Parathyroid adenoma (tissue), 2 donors: Measurements from ENCODE around the gene PRKCQ.

Experiments
- H2AFZ ChIP-seq: fragments of 300-600 bp; sonication (generic); one replicate; pipeline ENCODE4 v1.7.0; 2017; ENCODE audit warnings: antibody characterized with exemption, mild to moderate bottlenecking
- H3K27ac ChIP-seq: fragments of 300-600 bp; sonication (generic); one replicate; pipeline ENCODE4 v1.7.0; 2017
- H3K27me3 ChIP-seq: fragments of 300-600 bp; sonication (generic); one replicate; pipeline ENCODE4 v1.7.0; 2017; ENCODE audit warnings: low read length; ENCODE audit not compliant: control insufficient read depth, insufficient read depth
- H3K36me3 ChIP-seq: fragments of 300-600 bp; sonication (generic); one replicate; pipeline ENCODE4 v1.7.0; 2017; ENCODE audit warnings: low read length; ENCODE audit not compliant: control insufficient read depth, insufficient read depth
- H3K4me1 ChIP-seq: fragments of 300-600 bp; sonication (generic); one replicate; pipeline ENCODE4 v1.7.0; 2017; ENCODE audit warnings: control low read depth
- H3K4me2 ChIP-seq: fragments of 300-600 bp; sonication (generic); one replicate; pipeline ENCODE4 v1.7.0; 2017; ENCODE audit warnings: low read length
- H3K4me3 ChIP-seq: fragments of 300-600 bp; sonication (generic); one replicate; pipeline ENCODE4 v1.7.0; 2017; ENCODE audit warnings: low read depth, low read length
- H3K79me2 ChIP-seq: fragments of 300-600 bp; sonication (generic); one replicate; pipeline ENCODE4 v1.7.0; 2017; ENCODE audit warnings: control low read depth
- H3K9ac ChIP-seq: fragments of 300-600 bp; sonication (generic); one replicate; pipeline ENCODE4 v1.7.0; 2017; ENCODE audit warnings: mild to moderate bottlenecking
- H3K9me3 ChIP-seq: fragments of 300-600 bp; sonication (generic); one replicate; pipeline ENCODE4 v1.7.0; 2017; ENCODE audit warnings: low read length; ENCODE audit not compliant: control insufficient read depth
- TF ChIP-seq, protein P1 (sequence below): fragments of 300-600 bp; sonication (generic); IDR thresholded peaks from one replicate; pipeline ENCODE4 v1.7.0; 2017; ENCODE audit warnings: antibody characterized with exemption, mild to moderate bottlenecking
- donor health status: primary hyperparathyroidism.

PRKCQ gene

DNA sequence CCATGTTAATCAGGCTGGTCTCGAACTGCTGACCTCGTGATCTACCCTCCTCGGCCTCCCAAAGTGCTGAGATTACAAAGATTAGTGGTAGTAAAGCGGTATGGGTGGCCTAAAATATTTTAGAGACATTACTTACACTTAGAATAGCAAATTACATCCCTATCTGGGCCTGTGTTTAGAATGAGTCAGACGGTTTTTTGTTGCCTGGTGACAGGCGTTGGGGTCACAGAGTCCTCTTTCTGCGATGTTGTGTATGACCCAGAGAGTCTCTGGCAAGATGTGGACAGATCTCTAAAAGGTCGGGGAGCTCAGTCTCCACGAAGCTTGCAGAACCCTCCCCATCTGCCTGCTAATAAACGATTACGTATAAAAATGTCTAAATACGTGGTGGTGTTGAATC, 39.6 kb upstream of the PRKCQ start:
- Histone ChIP-seq H3K4me3 (no peak overlapping the region), H3K79me2 (no peaks in the 10 kb centered on the region), H3K27ac (no peak overlapping the region), H3K27me3 (no peaks in the 10 kb centered on the region), H3K9ac (no peak overlapping the region), H3K4me2 (no peak overlapping the region), H3K36me3 (no peaks in the 10 kb centered on the region), H3K9me3 (no peaks in the 10 kb centered on the region), H2AFZ (no peak overlapping the region), H3K4me1 (no peaks in the 10 kb centered on the region)
- TF ChIP-seq, protein P1, sequence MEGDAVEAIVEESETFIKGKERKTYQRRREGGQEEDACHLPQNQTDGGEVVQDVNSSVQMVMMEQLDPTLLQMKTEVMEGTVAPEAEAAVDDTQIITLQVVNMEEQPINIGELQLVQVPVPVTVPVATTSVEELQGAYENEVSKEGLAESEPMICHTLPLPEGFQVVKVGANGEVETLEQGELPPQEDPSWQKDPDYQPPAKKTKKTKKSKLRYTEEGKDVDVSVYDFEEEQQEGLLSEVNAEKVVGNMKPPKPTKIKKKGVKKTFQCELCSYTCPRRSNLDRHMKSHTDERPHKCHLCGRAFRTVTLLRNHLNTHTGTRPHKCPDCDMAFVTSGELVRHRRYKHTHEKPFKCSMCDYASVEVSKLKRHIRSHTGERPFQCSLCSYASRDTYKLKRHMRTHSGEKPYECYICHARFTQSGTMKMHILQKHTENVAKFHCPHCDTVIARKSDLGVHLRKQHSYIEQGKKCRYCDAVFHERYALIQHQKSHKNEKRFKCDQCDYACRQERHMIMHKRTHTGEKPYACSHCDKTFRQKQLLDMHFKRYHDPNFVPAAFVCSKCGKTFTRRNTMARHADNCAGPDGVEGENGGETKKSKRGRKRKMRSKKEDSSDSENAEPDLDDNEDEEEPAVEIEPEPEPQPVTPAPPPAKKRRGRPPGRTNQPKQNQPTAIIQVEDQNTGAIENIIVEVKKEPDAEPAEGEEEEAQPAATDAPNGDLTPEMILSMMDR = no peak

DNA sequence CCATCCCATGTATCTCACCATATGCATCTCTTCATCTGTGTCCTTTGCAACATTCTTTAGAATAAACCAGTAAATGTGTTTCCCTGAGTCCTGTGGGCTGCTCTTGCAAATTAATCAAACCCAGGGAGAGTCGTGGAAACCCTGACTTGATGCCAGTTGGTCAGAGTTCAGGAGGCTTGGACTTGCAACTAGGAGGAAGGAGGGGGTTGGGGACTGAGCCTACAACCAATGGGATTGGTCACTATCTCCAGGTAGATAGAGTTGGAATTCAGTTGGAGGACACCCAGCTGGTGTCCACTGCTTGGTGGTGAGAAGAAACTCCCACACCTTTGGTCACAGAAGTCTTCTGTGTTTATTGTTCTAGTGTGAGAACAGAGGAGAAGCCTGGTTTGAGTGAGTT, 38.3 kb upstream of the PRKCQ start:
- Histone ChIP-seq H3K79me2 (no peaks in the 10 kb centered on the region), H3K9ac (no peak overlapping the region), H3K4me3 (no peak overlapping the region), H3K36me3 (no peaks in the 10 kb centered on the region), H3K4me1 (no peaks in the 10 kb centered on the region), H3K27me3 (no peaks in the 10 kb centered on the region), H3K27ac (no peak overlapping the region), H3K4me2 (no peak overlapping the region), H3K9me3 (no peaks in the 10 kb centered on the region), H2AFZ (no peak overlapping the region)
- TF ChIP-seq, protein P1 = no peak

DNA sequence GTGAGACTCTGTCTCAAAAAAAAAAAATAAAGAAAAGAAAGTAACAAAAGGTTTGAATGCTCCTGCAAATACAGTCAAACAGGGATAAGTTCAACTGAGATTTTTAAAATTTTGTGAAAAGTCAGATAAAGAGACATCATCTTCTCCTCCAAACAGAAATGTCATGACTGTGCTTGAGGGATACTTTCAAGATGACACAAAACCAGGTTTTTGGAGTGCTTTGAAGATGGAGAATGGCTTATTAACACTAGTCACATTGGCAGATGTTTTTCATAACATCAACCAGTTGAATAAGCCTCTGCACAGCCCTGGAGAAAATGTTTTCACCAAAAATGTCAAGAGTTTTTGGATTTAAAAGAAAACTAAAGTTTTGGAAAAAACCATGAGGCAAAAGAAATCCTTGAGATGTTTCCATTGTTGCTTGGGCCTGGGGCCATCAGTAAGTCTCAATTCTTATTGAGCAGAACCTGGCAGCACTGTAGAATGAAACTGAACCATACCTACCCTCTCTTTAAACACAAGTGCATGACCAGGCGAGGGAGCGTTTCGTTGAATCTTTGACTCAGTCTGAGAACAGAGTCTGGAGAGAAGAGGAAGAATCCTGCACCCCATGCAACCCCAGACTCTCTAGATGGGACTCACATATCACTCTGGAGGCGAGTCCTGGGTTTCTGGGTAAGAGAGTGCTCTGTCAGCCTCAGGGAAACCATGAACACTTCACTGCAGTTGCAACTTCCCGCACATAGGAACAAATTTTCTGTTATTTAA, 37.4 kb upstream of the PRKCQ start:
- Histone ChIP-seq H3K27ac (no peak overlapping the region), H3K79me2 (no peaks in the 10 kb centered on the region), H2AFZ (no peak overlapping the region), H3K4me3 (no peak overlapping the region), H3K9ac (no peak overlapping the region), H3K4me2 (no peak overlapping the region), H3K27me3 (no peaks in the 10 kb centered on the region), H3K9me3 (no peaks in the 10 kb centered on the region), H3K36me3 (no peaks in the 10 kb centered on the region), H3K4me1 (no peaks in the 10 kb centered on the region)
- TF ChIP-seq, protein P1 = no peak

DNA sequence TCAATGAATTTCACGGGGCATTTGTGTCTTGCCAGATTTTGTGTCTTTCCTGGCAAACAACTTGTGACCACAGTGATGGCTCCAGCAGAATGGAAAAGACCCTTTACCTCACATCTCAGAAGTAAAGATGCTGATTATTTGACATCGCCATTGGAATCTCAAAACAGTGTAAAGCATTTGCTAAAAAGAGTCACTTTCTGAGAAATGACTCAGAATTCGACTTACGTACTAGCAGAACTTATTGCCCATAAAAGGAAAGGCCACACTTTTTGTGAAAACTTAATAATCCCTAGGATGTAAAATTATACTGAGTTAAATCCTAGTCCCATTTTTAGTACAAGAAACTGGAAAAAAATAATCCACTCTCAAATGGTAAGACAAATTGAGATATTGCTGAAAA, 35.9 kb upstream of the PRKCQ start:
- no peak overlapping the region for H2AFZ ChIP-seq

More for the DNA sequence above, 35.9 kb upstream of the PRKCQ start:
- TF ChIP-seq, protein P1 = no peak
- H3K4me3 ChIP-seq = no peak overlapping the region
- no peaks in the 10 kb centered on the region for H3K79me2 ChIP-seq
- H3K4me1 ChIP-seq = no peaks in the 10 kb centered on the region
- no peaks in the 10 kb centered on the region for H3K27me3 ChIP-seq
- H3K9me3 ChIP-seq = no peaks in the 10 kb centered on the region
- no peak overlapping the region for H3K9ac ChIP-seq
- no peak overlapping the region for H3K4me2 ChIP-seq
- no peak overlapping the region for H3K27ac ChIP-seq
- H3K36me3 ChIP-seq = no peaks in the 10 kb centered on the region
